OCI-LY7 (cell line): ENCODE results near the gene MIER2.

Source experiments
- CTCF ChIP-seq: fragments of 200-600 bp; sonication (generic); conservative IDR thresholded peaks from 2 replicates; pipeline ENCODE4 v1.5.1; 2014; ENCODE audit warnings: mild to moderate bottlenecking, antibody characterized with exemption, low read length, moderate library complexity, mixed read lengths
- EZH2phosphoT487 ChIP-seq: fragments of 200-600 bp; sonication (generic); IDR thresholded peaks from 2 replicates; pipeline ENCODE4 v1.6.1; 2018; ENCODE audit warnings: low read depth, borderline replicate concordance, mild to moderate bottlenecking, mixed run types, antibody characterized with exemption, low read length, moderate library complexity, mixed read lengths

DNA sequence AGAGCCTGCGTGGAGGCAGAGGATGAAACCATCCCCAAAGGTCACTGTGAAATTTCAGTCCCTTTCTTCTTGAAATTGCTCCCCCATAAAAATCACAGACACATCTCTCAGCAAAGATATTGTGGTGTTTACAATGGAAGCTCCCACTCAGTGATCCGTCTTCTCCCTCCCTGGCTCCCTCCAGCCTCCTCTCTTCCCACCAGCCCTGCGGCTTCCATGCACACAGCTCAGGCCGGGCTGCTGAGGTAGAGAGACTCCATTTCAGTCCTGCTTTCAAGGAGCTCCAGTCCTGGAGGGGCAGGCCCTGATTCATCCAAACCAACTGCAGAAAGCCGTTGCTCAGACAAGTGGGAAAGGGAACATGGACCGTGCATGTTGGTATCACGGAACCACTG is 24.0 kb upstream of the MIER2 start:
- TF ChIP-seq CTCF (no peak), EZH2phosphoT487 (no peak)
